ENCODE data around the gene VWA3A. TPM values are rescaled to one million over a fixed set of nuclear protein-coding genes. Genes with fewer than 3 reads are reported as not detected.
"Not testable (repeated sequence)": the region's sequence is repeated elsewhere in the genome, so short reads cannot be mapped to it uniquely, and the experiment has no call there.

The VWA3A gene
- polyA plus RNA-seq (ENCODE audit: insufficient read length in 10 of 10), result under 1 TPM in 9 of 10 donors, not detected in 1; 0.04 to 0.59 (median 0.19) TPM
- long read RNA-seq, donor 1, result 0 reads
- long read RNA-seq, donor 2, result 0 reads
- long read RNA-seq, donor 3, result 0 reads
- long read RNA-seq, donor 4, result 0 reads
- long read RNA-seq, donor 5, result 0 reads
- long read RNA-seq, donor 6, result 0 reads
- long read RNA-seq, donor 7, result 0 reads
- long read RNA-seq, donor 8, result 0 reads
- long read RNA-seq, donor 9, result 0 reads

- DNase-seq, result peak in 1 of 3 donors; percentile 16
These were observed at the start of gene VWA3A for GRCh38 chr16:22092143-22092933. TSS of gene VWA3A (plus strand) at chr16:22092541. CDS start at chr16:22092638, 97 bp downstream.

GRCh38 chr16:22043882-22044281 is 48.5 kb upstream of the VWA3A start:
- not testable (repeated sequence) for DNase-seq

- DNase-seq, result peak in 1 of 3 donors; percentile 5
These were observed 46.5 kb upstream of the VWA3A start for GRCh38 chr16:22045888-22046287.

GRCh38 chr16:22050963-22051362 is 41.4 kb upstream of the VWA3A start:
- no peak for DNase-seq

GRCh38 chr16:22052980-22053379 is 39.4 kb upstream of the VWA3A start:
- DNase-seq, result no peak

- no peak for DNase-seq
These were observed 38.4 kb upstream of the VWA3A start for GRCh38 chr16:22053921-22054341.

GRCh38 chr16:22054847-22055590 is 37.3 kb upstream of the VWA3A start:
- no peak for DNase-seq

GRCh38 chr16:22055881-22056280 is 36.5 kb upstream of the VWA3A start:
- no peak for DNase-seq

GRCh38 chr16:22063888-22064467 is 28.4 kb upstream of the VWA3A start:
- no peak for DNase-seq

GRCh38 chr16:22065252-22065651 is 27.1 kb upstream of the VWA3A start:
- no peak for DNase-seq

- DNase-seq, result peak in 2 of 3 donors; percentile 18 to 37
These were observed 21.7 kb upstream of the VWA3A start for GRCh38 chr16:22070361-22071330.

- DNase-seq, result peak in 1 of 3 donors; percentile 22
These were observed 20.9 kb upstream of the VWA3A start for GRCh38 chr16:22071331-22071910.

- no peak for DNase-seq
These were observed 19.0 kb upstream of the VWA3A start for GRCh38 chr16:22073350-22073749.

GRCh38 chr16:22075043-22075757 is 17.1 kb upstream of the VWA3A start:
- DNase-seq, result no peak

GRCh38 chr16:22075776-22076175 is 16.6 kb upstream of the VWA3A start:
- no peak for DNase-seq

GRCh38 chr16:22077700-22078313 is 14.5 kb upstream of the VWA3A start:
- peak; percentile 19 to 73 (median 58) for DNase-seq

GRCh38 chr16:22078656-22079055 is 13.7 kb upstream of the VWA3A start:
- no peak for DNase-seq

- no peak for DNase-seq
These were observed 11.3 kb upstream of the VWA3A start for GRCh38 chr16:22081050-22081449.

- no peak for DNase-seq
These were observed 5.9 kb upstream of the VWA3A start for GRCh38 chr16:22086440-22086839.

Measured in muscle of back (tissue), 13 donors.